ENCODE data around the gene SOX5. TPM values are rescaled to one million over a fixed set of nuclear protein-coding genes. Genes with fewer than 3 reads are reported as not detected.

The SOX5 gene
- total and polyA plus RNA-seq, 2 experiments from 2014 or later = 1.0 to 4.7 TPM

DNA sequence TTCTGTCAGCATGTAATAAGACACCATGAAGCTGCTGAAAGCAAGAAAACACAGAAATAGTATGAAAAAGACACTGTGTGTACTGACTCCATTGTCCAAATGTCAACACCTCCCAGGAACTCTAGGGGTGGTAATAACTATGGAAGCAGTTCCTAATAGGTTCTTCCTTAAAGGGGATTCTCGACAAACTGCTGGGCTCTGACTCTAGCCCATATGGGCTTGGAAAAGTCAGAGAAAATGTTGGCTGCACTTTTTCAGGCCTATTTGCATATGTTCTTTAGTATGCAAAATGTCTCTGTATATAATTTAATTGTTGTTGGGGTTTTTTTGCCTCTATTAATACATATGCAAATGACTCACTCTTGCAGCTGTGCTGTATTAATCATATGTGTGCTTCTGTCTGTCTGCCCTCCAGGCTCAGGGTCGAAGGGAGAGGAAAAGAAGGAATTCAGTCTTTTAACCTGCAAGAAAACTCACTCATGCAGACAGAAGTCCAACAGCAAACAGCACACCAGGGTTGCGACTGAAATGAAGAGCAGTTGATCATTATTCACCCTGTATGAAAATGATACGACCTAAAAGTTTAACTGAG is 317.6 kb downstream of the SOX5 start:
- H3K27ac Mint-ChIP-seq = 0 out of 2 replicates have a peak overlapping the region, but pooled peaks have one; percentile 65

DNA sequence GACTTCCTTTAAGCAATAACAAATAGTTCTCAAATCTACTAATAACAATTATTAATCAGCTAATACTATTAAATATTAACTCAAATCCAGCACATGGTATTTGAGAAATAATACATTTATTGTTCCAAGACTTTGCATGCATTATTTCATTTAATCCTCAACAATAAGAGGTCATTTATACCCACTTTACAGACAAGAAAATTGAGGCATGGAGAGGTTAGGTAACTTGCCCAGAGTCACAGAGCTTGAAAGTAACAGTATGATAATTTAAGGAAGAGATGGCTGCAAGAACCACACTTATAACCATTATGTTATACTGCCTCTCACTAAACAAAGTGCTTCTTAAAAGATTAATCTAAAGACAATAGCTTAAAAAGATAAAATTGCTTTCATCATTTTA is 318.9 kb downstream of the SOX5 start:
- H3K27me3 ChIP-seq (ENCODE audit: insufficient read depth) = no peaks in the 10 kb centered on the region
- no peak overlapping the region for H3K27ac ChIP-seq (ENCODE audit: low read depth)
- no peaks in the 10 kb centered on the region for H3K79me2 ChIP-seq (replicated peaks; ENCODE audit: insufficient read depth)
- H4K20me1 ChIP-seq (replicated peaks; ENCODE audit: insufficient read depth) = no peaks in the 10 kb centered on the region
- DNase-seq (ENCODE audit: low spot score) (no peak), ATAC-seq (no peak)
- no peaks in the 10 kb centered on the region for H3K36me3 Mint-ChIP-seq (ENCODE audit: low read depth)
- peaks cover 45% of the 10 kb centered on the region for H3K4me1 ChIP-seq (ENCODE audit: insufficient read depth)
- no peak overlapping the region for H3K4me3 ChIP-seq
- H3K9me2 ChIP-seq (ENCODE audit: insufficient read depth) = no peaks in the 10 kb centered on the region
- H3K4me1 Mint-ChIP-seq = peaks cover 25% of the 10 kb centered on the region
- H3K27me3 Mint-ChIP-seq (ENCODE audit: insufficient read depth, low read depth, poor library complexity) = no peaks in the 10 kb centered on the region
- no peaks in the 10 kb centered on the region for H3K9me3 Mint-ChIP-seq
- no peak overlapping the region for H2AFZ ChIP-seq
- no peaks in the 10 kb centered on the region for H3K36me3 ChIP-seq (ENCODE audit: insufficient read depth)
- no peak overlapping the region for H3K4me2 ChIP-seq
- H3F3A ChIP-seq (replicated peaks; ENCODE audit: low read depth) = no peaks in the 10 kb centered on the region
- no peak overlapping the region for H3K27ac Mint-ChIP-seq
- H3K4me3 Mint-ChIP-seq = no peak overlapping the region
- TF ChIP-seq, protein P1, sequence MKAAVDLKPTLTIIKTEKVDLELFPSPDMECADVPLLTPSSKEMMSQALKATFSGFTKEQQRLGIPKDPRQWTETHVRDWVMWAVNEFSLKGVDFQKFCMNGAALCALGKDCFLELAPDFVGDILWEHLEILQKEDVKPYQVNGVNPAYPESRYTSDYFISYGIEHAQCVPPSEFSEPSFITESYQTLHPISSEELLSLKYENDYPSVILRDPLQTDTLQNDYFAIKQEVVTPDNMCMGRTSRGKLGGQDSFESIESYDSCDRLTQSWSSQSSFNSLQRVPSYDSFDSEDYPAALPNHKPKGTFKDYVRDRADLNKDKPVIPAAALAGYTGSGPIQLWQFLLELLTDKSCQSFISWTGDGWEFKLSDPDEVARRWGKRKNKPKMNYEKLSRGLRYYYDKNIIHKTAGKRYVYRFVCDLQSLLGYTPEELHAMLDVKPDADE (IDR thresholded peaks at IDR 0.05) = no peak
- TF ChIP-seq POLR2AphosphoS5 (IDR thresholded peaks at IDR 0.05; ENCODE audit: low read depth) (no peak), JUNB (IDR thresholded peaks at IDR 0.05; ENCODE audit: unreplicated experiment) (no peak), CREB1 (CRISPR knock-in tag; IDR thresholded peaks at IDR 0.05; ENCODE audit: low read depth) (no peak), EZH2phosphoT487 (IDR thresholded peaks at IDR 0.05; ENCODE audit: unreplicated experiment) (no peak), ZNF331 (CRISPR knock-in tag; IDR thresholded peaks at IDR 0.05; ENCODE audit: low read depth) (no peak)
- TF ChIP-seq, protein P2, sequence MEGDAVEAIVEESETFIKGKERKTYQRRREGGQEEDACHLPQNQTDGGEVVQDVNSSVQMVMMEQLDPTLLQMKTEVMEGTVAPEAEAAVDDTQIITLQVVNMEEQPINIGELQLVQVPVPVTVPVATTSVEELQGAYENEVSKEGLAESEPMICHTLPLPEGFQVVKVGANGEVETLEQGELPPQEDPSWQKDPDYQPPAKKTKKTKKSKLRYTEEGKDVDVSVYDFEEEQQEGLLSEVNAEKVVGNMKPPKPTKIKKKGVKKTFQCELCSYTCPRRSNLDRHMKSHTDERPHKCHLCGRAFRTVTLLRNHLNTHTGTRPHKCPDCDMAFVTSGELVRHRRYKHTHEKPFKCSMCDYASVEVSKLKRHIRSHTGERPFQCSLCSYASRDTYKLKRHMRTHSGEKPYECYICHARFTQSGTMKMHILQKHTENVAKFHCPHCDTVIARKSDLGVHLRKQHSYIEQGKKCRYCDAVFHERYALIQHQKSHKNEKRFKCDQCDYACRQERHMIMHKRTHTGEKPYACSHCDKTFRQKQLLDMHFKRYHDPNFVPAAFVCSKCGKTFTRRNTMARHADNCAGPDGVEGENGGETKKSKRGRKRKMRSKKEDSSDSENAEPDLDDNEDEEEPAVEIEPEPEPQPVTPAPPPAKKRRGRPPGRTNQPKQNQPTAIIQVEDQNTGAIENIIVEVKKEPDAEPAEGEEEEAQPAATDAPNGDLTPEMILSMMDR (conservative IDR thresholded peaks at IDR 0.05; ENCODE audit: low read depth in 2 of 2) = no peak
- TF ChIP-seq, protein P3, sequence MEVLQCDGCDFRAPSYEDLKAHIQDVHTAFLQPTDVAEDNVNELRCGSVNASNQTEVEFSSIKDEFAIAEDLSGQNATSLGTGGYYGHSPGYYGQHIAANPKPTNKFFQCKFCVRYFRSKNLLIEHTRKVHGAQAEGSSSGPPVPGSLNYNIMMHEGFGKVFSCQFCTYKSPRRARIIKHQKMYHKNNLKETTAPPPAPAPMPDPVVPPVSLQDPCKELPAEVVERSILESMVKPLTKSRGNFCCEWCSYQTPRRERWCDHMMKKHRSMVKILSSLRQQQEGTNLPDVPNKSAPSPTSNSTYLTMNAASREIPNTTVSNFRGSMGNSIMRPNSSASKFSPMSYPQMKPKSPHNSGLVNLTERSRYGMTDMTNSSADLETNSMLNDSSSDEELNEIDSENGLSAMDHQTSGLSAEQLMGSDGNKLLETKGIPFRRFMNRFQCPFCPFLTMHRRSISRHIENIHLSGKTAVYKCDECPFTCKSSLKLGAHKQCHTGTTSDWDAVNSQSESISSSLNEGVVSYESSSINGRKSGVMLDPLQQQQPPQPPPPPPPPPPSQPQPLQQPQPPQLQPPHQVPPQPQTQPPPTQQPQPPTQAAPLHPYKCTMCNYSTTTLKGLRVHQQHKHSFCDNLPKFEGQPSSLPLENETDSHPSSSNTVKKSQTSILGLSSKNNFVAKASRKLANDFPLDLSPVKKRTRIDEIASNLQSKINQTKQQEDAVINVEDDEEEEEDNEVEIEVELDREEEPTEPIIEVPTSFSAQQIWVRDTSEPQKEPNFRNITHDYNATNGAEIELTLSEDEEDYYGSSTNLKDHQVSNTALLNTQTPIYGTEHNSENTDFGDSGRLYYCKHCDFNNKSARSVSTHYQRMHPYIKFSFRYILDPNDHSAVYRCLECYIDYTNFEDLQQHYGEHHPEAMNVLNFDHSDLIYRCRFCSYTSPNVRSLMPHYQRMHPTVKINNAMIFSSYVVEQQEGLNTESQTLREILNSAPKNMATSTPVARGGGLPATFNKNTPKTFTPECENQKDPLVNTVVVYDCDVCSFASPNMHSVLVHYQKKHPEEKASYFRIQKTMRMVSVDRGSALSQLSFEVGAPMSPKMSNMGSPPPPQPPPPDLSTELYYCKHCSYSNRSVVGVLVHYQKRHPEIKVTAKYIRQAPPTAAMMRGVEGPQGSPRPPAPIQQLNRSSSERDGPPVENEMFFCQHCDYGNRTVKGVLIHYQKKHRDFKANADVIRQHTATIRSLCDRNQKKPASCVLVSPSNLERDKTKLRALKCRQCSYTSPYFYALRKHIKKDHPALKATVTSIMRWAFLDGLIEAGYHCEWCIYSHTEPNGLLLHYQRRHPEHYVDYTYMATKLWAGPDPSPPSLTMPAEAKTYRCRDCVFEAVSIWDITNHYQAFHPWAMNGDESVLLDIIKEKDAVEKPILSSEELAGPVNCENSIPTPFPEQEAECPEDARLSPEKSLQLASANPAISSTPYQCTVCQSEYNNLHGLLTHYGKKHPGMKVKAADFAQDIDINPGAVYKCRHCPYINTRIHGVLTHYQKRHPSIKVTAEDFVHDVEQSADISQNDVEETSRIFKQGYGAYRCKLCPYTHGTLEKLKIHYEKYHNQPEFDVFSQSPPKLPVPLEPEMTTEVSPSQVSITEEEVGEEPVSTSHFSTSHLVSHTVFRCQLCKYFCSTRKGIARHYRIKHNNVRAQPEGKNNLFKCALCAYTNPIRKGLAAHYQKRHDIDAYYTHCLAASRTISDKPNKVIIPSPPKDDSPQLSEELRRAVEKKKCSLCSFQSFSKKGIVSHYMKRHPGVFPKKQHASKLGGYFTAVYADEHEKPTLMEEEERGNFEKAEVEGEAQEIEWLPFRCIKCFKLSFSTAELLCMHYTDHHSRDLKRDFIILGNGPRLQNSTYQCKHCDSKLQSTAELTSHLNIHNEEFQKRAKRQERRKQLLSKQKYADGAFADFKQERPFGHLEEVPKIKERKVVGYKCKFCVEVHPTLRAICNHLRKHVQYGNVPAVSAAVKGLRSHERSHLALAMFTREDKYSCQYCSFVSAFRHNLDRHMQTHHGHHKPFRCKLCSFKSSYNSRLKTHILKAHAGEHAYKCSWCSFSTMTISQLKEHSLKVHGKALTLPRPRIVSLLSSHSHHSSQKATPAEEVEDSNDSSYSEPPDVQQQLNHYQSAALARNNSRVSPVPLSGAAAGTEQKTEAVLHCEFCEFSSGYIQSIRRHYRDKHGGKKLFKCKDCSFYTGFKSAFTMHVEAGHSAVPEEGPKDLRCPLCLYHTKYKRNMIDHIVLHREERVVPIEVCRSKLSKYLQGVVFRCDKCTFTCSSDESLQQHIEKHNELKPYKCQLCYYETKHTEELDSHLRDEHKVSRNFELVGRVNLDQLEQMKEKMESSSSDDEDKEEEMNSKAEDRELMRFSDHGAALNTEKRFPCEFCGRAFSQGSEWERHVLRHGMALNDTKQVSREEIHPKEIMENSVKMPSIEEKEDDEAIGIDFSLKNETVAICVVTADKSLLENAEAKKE (CRISPR knock-in tag; IDR thresholded peaks at IDR 0.05) = no peak

More for the DNA sequence above, 317.6 kb downstream of the SOX5 start:
- H3K27me3 ChIP-seq (ENCODE audit: insufficient read depth) = no peaks in the 10 kb centered on the region
- H3K36me3 ChIP-seq (ENCODE audit: insufficient read depth) = no peaks in the 10 kb centered on the region
- H3K4me3 ChIP-seq = no peak overlapping the region
- H3K36me3 Mint-ChIP-seq (ENCODE audit: low read depth) = no peaks in the 10 kb centered on the region
- peaks cover 38% of the 10 kb centered on the region for H3K4me1 ChIP-seq (ENCODE audit: insufficient read depth)
- H3K4me1 Mint-ChIP-seq = peaks cover 25% of the 10 kb centered on the region
- no peak overlapping the region for H3K27ac ChIP-seq (ENCODE audit: low read depth)
- H2AFZ ChIP-seq = no peak overlapping the region
- ATAC-seq (peak; percentile 21; the same call in 1 of the 3 replicates), DNase-seq (ENCODE audit: low spot score) (no peak)
- no peaks in the 10 kb centered on the region for H3K9me3 Mint-ChIP-seq
- H3K27me3 Mint-ChIP-seq (ENCODE audit: insufficient read depth, low read depth, poor library complexity) = no peaks in the 10 kb centered on the region
- no peak overlapping the region for H3K4me3 Mint-ChIP-seq
- H3K9me2 ChIP-seq (ENCODE audit: insufficient read depth) = 0 out of 2 replicates have a peak, but pooled peaks cover under 1% of the 10 kb centered on the region
- H3K79me2 ChIP-seq (replicated peaks; ENCODE audit: insufficient read depth) = no peaks in the 10 kb centered on the region
- TF ChIP-seq CREB1 (CRISPR knock-in tag; IDR thresholded peaks at IDR 0.05; ENCODE audit: low read depth) (no peak), NANOG (IDR thresholded peaks at IDR 0.05; ENCODE audit: borderline replicate concordance) (no peak), EZH2 (IDR thresholded peaks at IDR 0.05; ENCODE audit: low read depth, unreplicated experiment) (no peak)
- H4K20me1 ChIP-seq (replicated peaks; ENCODE audit: insufficient read depth) = no peaks in the 10 kb centered on the region
- no peaks in the 10 kb centered on the region for H3F3A ChIP-seq (replicated peaks; ENCODE audit: low read depth)
- H3K4me2 ChIP-seq = no peak overlapping the region
